Peyer's patch (tissue), 4 donors: ENCODE data around the gene ADIRF.

Source experiments
- CTCF ChIP-seq, 6 experiments: fragments of 450-650 bp in 4 of 6; fragments of 200-600 bp in 2 of 6; sonication (generic) in 1 of 6; IDR thresholded peaks; one replicate each; pipeline ENCODE4 v1.5.1; 2017 to 2019; ENCODE audit warnings: antibody characterized with exemption in 6 of 6, mild to moderate bottlenecking in 3 of 6, moderate library complexity in 1 of 6
- POLR2A ChIP-seq, 2 donors: fragments of 450-650 bp; IDR thresholded peaks; one replicate each; pipeline ENCODE4 v1.5.1; 2017; ENCODE audit warnings: antibody characterized with exemption in 2 of 2, mild to moderate bottlenecking in 2 of 2, moderate library complexity in 2 of 2

GRCh38 chr10:86952106-86952505 is 16.2 kb upstream of the ADIRF start:
- TF ChIP-seq CTCF (IDR thresholded peaks at IDR 0.05) (no peak), POLR2A (IDR thresholded peaks at IDR 0.05) (no peak)
